ENCODE measurements around the gene PDLIM1. TPM values are rescaled to one million over a fixed set of nuclear protein-coding genes. Genes with fewer than 3 reads are reported as not detected.
A peak's percentile ranks its signal among the peaks of the same experiment; 100 is the strongest.

Gene PDLIM1
- total RNA-seq, 1 experiment from 2014 or later: 183 TPM

- no peak overlapping the region for H3K27ac ChIP-seq (ENCODE audit: low read length)
- intact Hi-C loops (cut with micrococcal nuclease; ENCODE audit: unreplicated experiment) (loop anchor here (1.0 to 10.0 kb wide), 2 partner anchors 117 to 612 kb away; no protein-coding TSS in a partner anchor), in situ Hi-C loops (cut with HindIII; ENCODE audit: low pct_unique_long_range_greater_than_20kb, low sequenced_read_pairs) (no loop called here)
- no peaks in the 10 kb centered on the region for H3K36me3 ChIP-seq (ENCODE audit: control insufficient read depth, insufficient read depth, low read length)
- H3K4me1 ChIP-seq (ENCODE audit: control insufficient read depth, insufficient read depth, low read length): peaks cover 30% of the 10 kb centered on the region
- POLR2A ChIA-PET: interaction anchor here (0.6 kb wide), 1 partner anchor 52 kb away, joined by 3 read pairs; no protein-coding TSS in a partner anchor
- DNase-seq (ENCODE audit: low read depth, low spot score) (no peak), ATAC-seq (peak; percentile 84)
- H3K4me3 ChIP-seq (ENCODE audit: low read depth in 2 of 2, low read length in 2 of 2): no peak overlapping the region
- no TSS peak for BruUV-seq (replicated peaks)
- CTCF ChIA-PET: interaction anchor here (0.6 to 3.3 kb wide), 10 partner anchors 12 to 795 kb away, joined by 3 to 30 read pairs (median 3); no protein-coding TSS in a partner anchor
- H3K27me3 ChIP-seq (ENCODE audit: control insufficient read depth, insufficient read depth, low read length): no peaks in the 10 kb centered on the region
- no peak for TF ChIP-seq POLR2AphosphoS5 (IDR thresholded peaks at IDR 0.05; ENCODE audit: low read depth, low read length)
- TF ChIP-seq TCF7L2 (IDR thresholded peaks at IDR 0.05; ENCODE audit: low read depth, low read length): no peak
- TF ChIP-seq CTCF (IDR thresholded peaks at IDR 0.05): peak; percentile 95
- no peak for TF ChIP-seq REST (IDR thresholded peaks at IDR 0.05; ENCODE audit: insufficient read depth in 1 of 2, low read depth in 2 of 2, low read length in 1 of 2)
- no peaks in the 10 kb centered on the region for H3K9me3 ChIP-seq (ENCODE audit: control insufficient read depth, insufficient read depth, low read depth, low read length)
Observed at GRCh38 chr10:95246582-95247051, 44.2 kb downstream of the PDLIM1 start.

DNA sequence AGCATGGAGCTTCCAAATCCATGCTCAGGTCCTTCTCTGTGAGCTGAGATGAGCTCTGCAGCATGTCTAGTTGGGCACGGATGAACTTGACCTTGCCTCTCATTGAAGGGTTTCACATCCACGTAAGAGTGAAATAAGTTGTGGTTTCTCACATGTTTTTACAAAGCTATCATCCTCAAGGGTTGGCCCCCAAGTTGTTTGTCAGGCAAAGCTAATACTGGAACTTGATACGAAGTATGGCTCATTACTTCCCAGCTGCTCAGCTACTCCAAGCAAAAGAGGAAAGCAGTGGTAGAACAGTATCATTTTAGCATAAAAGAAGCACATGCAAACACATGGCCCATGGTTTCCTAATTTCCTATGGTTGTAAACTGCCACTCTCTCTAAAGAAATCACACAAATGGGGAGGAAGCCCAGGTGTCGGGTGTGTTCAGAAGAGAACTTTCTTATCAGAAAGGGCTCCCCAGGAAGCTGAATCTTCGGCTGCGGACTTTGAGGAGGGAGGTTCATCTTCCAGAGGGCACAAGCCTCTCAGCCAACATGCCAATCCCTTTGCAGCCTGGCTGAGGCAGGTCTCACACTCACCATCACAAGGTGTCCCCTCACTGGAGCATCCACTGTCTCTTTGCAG is 45.3 kb downstream of the PDLIM1 start:
- H3K27me3 ChIP-seq (ENCODE audit: control insufficient read depth, insufficient read depth, low read length): no peaks in the 10 kb centered on the region
- intact Hi-C loops (cut with micrococcal nuclease; ENCODE audit: unreplicated experiment): loop anchor here (1.0 to 10.0 kb wide), 2 partner anchors 118 to 611 kb away; no protein-coding TSS in a partner anchor
- ChIA-PET CTCF (interaction anchor here (3.3 kb wide), 1 partner anchor 118 kb away, joined by 30 read pairs; no protein-coding TSS in a partner anchor), POLR2A (no interaction called here)
- no TSS peak for BruUV-seq (replicated peaks)
- peak overlapping the region; percentile 26; the same call in 1 of the 2 replicates for H3K27ac ChIP-seq (ENCODE audit: low read length)
- no peaks in the 10 kb centered on the region for H3K9me3 ChIP-seq (ENCODE audit: control insufficient read depth, insufficient read depth, low read depth, low read length)
- ATAC-seq (no peak), DNase-seq (ENCODE audit: low read depth, low spot score) (no peak)
- in situ Hi-C loops (cut with HindIII; ENCODE audit: low pct_unique_long_range_greater_than_20kb, low sequenced_read_pairs): no loop called here
- no peak overlapping the region for H3K4me3 ChIP-seq (ENCODE audit: low read depth in 2 of 2, low read length in 2 of 2)
- peaks cover 30% of the 10 kb centered on the region for H3K4me1 ChIP-seq (ENCODE audit: control insufficient read depth, insufficient read depth, low read length)
- no peaks in the 10 kb centered on the region for H3K36me3 ChIP-seq (ENCODE audit: control insufficient read depth, insufficient read depth, low read length)
- TF ChIP-seq TCF7L2 (IDR thresholded peaks at IDR 0.05; ENCODE audit: low read depth, low read length): no peak
- TF ChIP-seq SIN3A (IDR thresholded peaks at IDR 0.05; ENCODE audit: borderline replicate concordance, insufficient read depth, low read depth, low read length): no peak
- TF ChIP-seq CTCF (IDR thresholded peaks at IDR 0.05): no peak
- TF ChIP-seq POLR2AphosphoS5 (IDR thresholded peaks at IDR 0.05; ENCODE audit: low read depth, low read length): no peak
- no peak for TF ChIP-seq REST (IDR thresholded peaks at IDR 0.05; ENCODE audit: insufficient read depth in 1 of 2, low read depth in 2 of 2, low read length in 1 of 2)

Data from Panc1 (cell line).